Mesendoderm (in vitro differentiated cells): ENCODE data around the gene TNRC6B.

Experiments used
- DNase-seq: peaks from one replicate; pipeline ENCODE4 v3.0.0; 2013
- H2AK5ac ChIP-seq: 2 replicates; pipeline ENCODE4 v1.6.1; 2013; ENCODE audit warnings: low read length, inconsistent platforms
- H2BK120ac ChIP-seq: 2 replicates; pipeline ENCODE4 v1.6.1; 2013; ENCODE audit warnings: low read depth, mild to moderate bottlenecking, low read length, moderate library complexity, mixed read lengths
- H2BK15ac ChIP-seq: replicated peaks from 2 replicates; pipeline ENCODE4 v1.6.1; 2013; ENCODE audit warnings: low read depth, mild to moderate bottlenecking, moderate library complexity
- H2BK5ac ChIP-seq: 2 replicates; pipeline ENCODE4 v1.6.1; 2013; ENCODE audit warnings: low read length, inconsistent platforms
- H3K18ac ChIP-seq: 2 replicates; pipeline ENCODE4 v1.6.1; 2013; ENCODE audit warnings: mild to moderate bottlenecking, low read length, mixed read lengths
- H3K23ac ChIP-seq: one replicate; pipeline ENCODE4 v1.6.1; 2013; ENCODE audit warnings: low read length
- H3K27ac ChIP-seq: 2 replicates; pipeline ENCODE4 v1.5.1; 2013; ENCODE audit warnings: low read depth, mild to moderate bottlenecking, inconsistent platforms, low read length, moderate library complexity
- H3K27me3 ChIP-seq: 2 replicates; pipeline ENCODE4 v1.6.1; 2013; ENCODE audit warnings: low read length, control low read depth, mild to moderate bottlenecking, inconsistent platforms; ENCODE audit not compliant: insufficient read depth, poor library complexity
- H3K36me3 ChIP-seq: 2 replicates; pipeline ENCODE4 v1.6.1; 2013; ENCODE audit warnings: low read length, inconsistent platforms; ENCODE audit not compliant: control insufficient read depth, insufficient read depth
- H3K4ac ChIP-seq: one replicate; pipeline ENCODE4 v1.6.1; 2013; ENCODE audit warnings: low read depth, mild to moderate bottlenecking, low read length, moderate library complexity
- H3K4me1 ChIP-seq: 2 replicates; pipeline ENCODE4 v1.6.1; 2013; ENCODE audit warnings: low read depth, low read length, inconsistent platforms; ENCODE audit not compliant: control insufficient read depth
- H3K4me2 ChIP-seq: 2 replicates; pipeline ENCODE4 v1.6.1; 2013; ENCODE audit warnings: low read length
- H3K4me3 ChIP-seq: 2 replicates; pipeline ENCODE4 v1.5.1; 2013; ENCODE audit warnings: mild to moderate bottlenecking, low read length
- H3K56ac ChIP-seq: one replicate; pipeline ENCODE4 v1.6.1; 2013; ENCODE audit warnings: low read length
- H3K79me1 ChIP-seq: 2 replicates; pipeline ENCODE4 v1.6.1; 2013; ENCODE audit warnings: low read length, inconsistent platforms
- H3K79me2 ChIP-seq: 2 replicates; pipeline ENCODE4 v1.6.1; 2013; ENCODE audit warnings: mild to moderate bottlenecking, low read length; ENCODE audit not compliant: control insufficient read depth, insufficient read depth
- H3K9ac ChIP-seq: 2 replicates; pipeline ENCODE4 v1.6.1; 2013; ENCODE audit warnings: low read length, inconsistent platforms
- H4K5ac ChIP-seq: one replicate; pipeline ENCODE4 v1.6.1; 2013; ENCODE audit warnings: low read length
- H4K8ac ChIP-seq: one replicate; pipeline ENCODE4 v1.6.1; 2013; ENCODE audit warnings: low read depth, mild to moderate bottlenecking, control low read depth, low read length, moderate library complexity
- WGBS: extraction: QIAGEN DNeasy Blood & Tissue Kit; methylation state at CpG from one replicate; pipeline ENCODE4 v1.1.7; 2013; ENCODE audit warnings: low lambda C conversion rate, missing lambda C conversion rate; ENCODE audit not compliant: insufficient coverage; ENCODE audit errors: extremely low coverage; 5-methylcytosine and 5-hydroxymethylcytosine counted together

Gene TNRC6B

GRCh38 chr22:40202225-40202944 lies 24.7 kb downstream of the TNRC6B start:
- Histone ChIP-seq H3K4me2 (no peak overlapping the region), H3K18ac (no peak overlapping the region), H3K79me1 (peaks cover 27% of the 10 kb centered on the region), H2BK5ac (no peak overlapping the region), H3K4ac (no peak overlapping the region), H4K8ac (no peak overlapping the region), H3K27ac (no peak overlapping the region), H3K36me3 (no peaks in the 10 kb centered on the region), H3K23ac (no peak overlapping the region), H3K27me3 (no peaks in the 10 kb centered on the region), H3K4me3 (no peak overlapping the region), H3K4me1 (peaks cover 2% of the 10 kb centered on the region), H3K9ac (no peak overlapping the region), H3K79me2 (peaks cover 64% of the 10 kb centered on the region), H3K56ac (no peak overlapping the region), H2AK5ac (no peak overlapping the region), H2BK15ac (no peak overlapping the region), H2BK120ac (no peak overlapping the region), H4K5ac (no peak overlapping the region)
- no peak for DNase-seq
- WGBS = no CpG with 5 or more reads among the region's 9 CpGs

GRCh38 chr22:40203572-40203971 lies 25.8 kb downstream of the TNRC6B start:
- Histone ChIP-seq H2BK15ac (no peak overlapping the region), H3K9ac (no peak overlapping the region), H3K27me3 (no peaks in the 10 kb centered on the region), H3K36me3 (no peaks in the 10 kb centered on the region), H3K4ac (no peak overlapping the region), H2BK5ac (no peak overlapping the region), H3K4me2 (no peak overlapping the region), H2BK120ac (no peak overlapping the region), H3K23ac (no peak overlapping the region), H3K79me2 (peaks cover 60% of the 10 kb centered on the region), H4K8ac (no peak overlapping the region), H3K56ac (no peak overlapping the region), H2AK5ac (no peak overlapping the region), H3K27ac (no peak overlapping the region), H4K5ac (no peak overlapping the region), H3K4me1 (peaks cover 2% of the 10 kb centered on the region), H3K79me1 (peaks cover 24% of the 10 kb centered on the region), H3K18ac (no peak overlapping the region), H3K4me3 (no peak overlapping the region)
- DNase-seq = no peak
- WGBS = no CpG with 5 or more reads among the region's 5 CpGs

GRCh38 chr22:40204321-40205116 lies 26.8 kb downstream of the TNRC6B start:
- H2BK5ac ChIP-seq = no peak overlapping the region
- H4K5ac ChIP-seq = no peak overlapping the region
- H2BK120ac ChIP-seq = no peak overlapping the region
- H3K4me1 ChIP-seq = peaks cover 5% of the 10 kb centered on the region
- no peak overlapping the region for H3K4me2 ChIP-seq
- H4K8ac ChIP-seq = no peak overlapping the region
- no peaks in the 10 kb centered on the region for H3K27me3 ChIP-seq
- no peak overlapping the region for H3K4me3 ChIP-seq
- no CpG with 5 or more reads among the region's 5 CpGs for WGBS
- H3K4ac ChIP-seq = no peak overlapping the region
- H2BK15ac ChIP-seq = no peak overlapping the region
- peaks cover 20% of the 10 kb centered on the region for H3K79me1 ChIP-seq
- peaks cover 57% of the 10 kb centered on the region for H3K79me2 ChIP-seq
- H3K9ac ChIP-seq = no peak overlapping the region
- H2AK5ac ChIP-seq = no peak overlapping the region
- no peak for DNase-seq
- H3K23ac ChIP-seq = no peak overlapping the region
- H3K36me3 ChIP-seq = no peaks in the 10 kb centered on the region
- H3K18ac ChIP-seq = no peak overlapping the region
- no peak overlapping the region for H3K56ac ChIP-seq
- H3K27ac ChIP-seq = no peak overlapping the region

- no peak overlapping the region for H4K8ac ChIP-seq
- no peak overlapping the region for H2AK5ac ChIP-seq
- no peak overlapping the region for H3K27ac ChIP-seq
- H3K36me3 ChIP-seq = no peaks in the 10 kb centered on the region
- no peak overlapping the region for H3K4me3 ChIP-seq
- H3K79me1 ChIP-seq = peaks cover 20% of the 10 kb centered on the region
- no CpG with 5 or more reads among the region's 15 CpGs for WGBS
- no peak overlapping the region for H3K56ac ChIP-seq
- DNase-seq = no peak
- H3K4ac ChIP-seq = no peak overlapping the region
- no peak overlapping the region for H3K9ac ChIP-seq
- H3K18ac ChIP-seq = no peak overlapping the region
- H4K5ac ChIP-seq = no peak overlapping the region
- H2BK5ac ChIP-seq = no peak overlapping the region
- peaks cover 11% of the 10 kb centered on the region for H3K4me1 ChIP-seq
- no peak overlapping the region for H2BK120ac ChIP-seq
- peaks cover 58% of the 10 kb centered on the region for H3K79me2 ChIP-seq
- H3K27me3 ChIP-seq = no peaks in the 10 kb centered on the region
- no peak overlapping the region for H3K4me2 ChIP-seq
- H3K23ac ChIP-seq = no peak overlapping the region
- H2BK15ac ChIP-seq = no peak overlapping the region
Measured at GRCh38 chr22:40206561-40206960, 28.8 kb downstream of the TNRC6B start.

GRCh38 chr22:40210818-40211217 lies 33.1 kb downstream of the TNRC6B start:
- no peaks in the 10 kb centered on the region for H3K36me3 ChIP-seq

More at GRCh38 chr22:40210818-40211217, 33.1 kb downstream of the TNRC6B start:
- Histone ChIP-seq H3K79me2 (peaks cover 50% of the 10 kb centered on the region), H3K4me1 (peaks cover 9% of the 10 kb centered on the region), H4K5ac (no peak overlapping the region), H2BK120ac (no peak overlapping the region), H3K18ac (no peak overlapping the region), H2BK5ac (no peak overlapping the region), H3K23ac (no peak overlapping the region), H2AK5ac (no peak overlapping the region), H3K4me3 (no peak overlapping the region), H3K56ac (no peak overlapping the region), H3K27ac (no peak overlapping the region), H3K79me1 (peaks cover 18% of the 10 kb centered on the region), H3K27me3 (no peaks in the 10 kb centered on the region), H3K9ac (no peak overlapping the region), H2BK15ac (no peak overlapping the region), H3K4me2 (no peak overlapping the region), H3K4ac (no peak overlapping the region), H4K8ac (no peak overlapping the region)
- DNase-seq = no peak
- no CpG with 5 or more reads among the region's 1 CpG for WGBS
